ENCODE data around the gene ATXN7L3. TPM values are rescaled to one million over a fixed set of nuclear protein-coding genes. Genes with fewer than 3 reads are reported as not detected.
A peak's percentile ranks its signal among the peaks of the same experiment; 100 is the strongest.

ATXN7L3 gene
- total and polyA plus RNA-seq, 12 donors = 23.7 to 40.6 (median 30.7) TPM

DNA sequence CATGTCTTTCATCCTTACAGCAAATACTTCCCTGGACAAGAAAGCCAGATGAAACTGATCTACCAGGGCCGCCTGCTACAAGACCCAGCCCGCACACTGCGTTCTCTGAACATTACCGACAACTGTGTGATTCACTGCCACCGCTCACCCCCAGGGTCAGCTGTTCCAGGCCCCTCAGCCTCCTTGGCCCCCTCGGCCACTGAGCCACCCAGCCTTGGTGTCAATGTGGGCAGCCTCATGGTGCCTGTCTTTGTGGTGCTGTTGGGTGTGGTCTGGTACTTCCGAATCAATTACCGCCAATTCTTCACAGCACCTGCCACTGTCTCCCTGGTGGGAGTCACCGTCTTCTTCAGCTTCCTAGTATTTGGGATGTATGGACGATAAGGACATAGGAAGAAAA is 9.2 kb downstream of the ATXN7L3 start:
- DNase-seq (no peak), ATAC-seq (no peak)
- H3K27me3 ChIP-seq = no peaks in the 10 kb centered on the region
- H3K27ac ChIP-seq = no peak overlapping the region
- H3K36me3 ChIP-seq = peaks cover 0 to 69% (median 38%) of the 10 kb centered on the region in 9 donors
- H3K4me1 ChIP-seq = peaks cover 10 to 37% (median 22%) of the 10 kb centered on the region in 9 donors
- no peaks in the 10 kb centered on the region for H3K9me3 ChIP-seq
- intact Hi-C loops (cut with DNase I) = no loop called here
- H3K4me3 ChIP-seq = no peak overlapping the region
- WGBS, 2 donors = 87 to 89% methylated on average over 10 of the region's 10 CpGs
- TF ChIP-seq CTCF (IDR thresholded peaks at IDR 0.05) = no peak

- H3K36me3 ChIP-seq = peaks cover 0 to 58% (median 22%) of the 10 kb centered on the region in 9 donors
- peak overlapping the region in 2 of 10 donors; percentile 97 to 98 for H3K27ac ChIP-seq
- DNase-seq (no peak), ATAC-seq (no peak)
- peak overlapping the region in 1 of 10 donors; percentile 87 for H3K4me3 ChIP-seq
- no peak for TF ChIP-seq CTCF (IDR thresholded peaks at IDR 0.05)
- WGBS, 2 donors = 88 to 94% methylated on average over 12 of the region's 12 CpGs
- no peaks in the 10 kb centered on the region for H3K27me3 ChIP-seq
- peaks cover 11 to 53% (median 27%) of the 10 kb centered on the region in 9 donors for H3K4me1 ChIP-seq
- intact Hi-C loops (cut with DNase I) = no loop called here
- no peaks in the 10 kb centered on the region for H3K9me3 ChIP-seq
Measured at GRCh38 chr17:44188576-44189403, 10.9 kb downstream of the ATXN7L3 start.

DNA sequence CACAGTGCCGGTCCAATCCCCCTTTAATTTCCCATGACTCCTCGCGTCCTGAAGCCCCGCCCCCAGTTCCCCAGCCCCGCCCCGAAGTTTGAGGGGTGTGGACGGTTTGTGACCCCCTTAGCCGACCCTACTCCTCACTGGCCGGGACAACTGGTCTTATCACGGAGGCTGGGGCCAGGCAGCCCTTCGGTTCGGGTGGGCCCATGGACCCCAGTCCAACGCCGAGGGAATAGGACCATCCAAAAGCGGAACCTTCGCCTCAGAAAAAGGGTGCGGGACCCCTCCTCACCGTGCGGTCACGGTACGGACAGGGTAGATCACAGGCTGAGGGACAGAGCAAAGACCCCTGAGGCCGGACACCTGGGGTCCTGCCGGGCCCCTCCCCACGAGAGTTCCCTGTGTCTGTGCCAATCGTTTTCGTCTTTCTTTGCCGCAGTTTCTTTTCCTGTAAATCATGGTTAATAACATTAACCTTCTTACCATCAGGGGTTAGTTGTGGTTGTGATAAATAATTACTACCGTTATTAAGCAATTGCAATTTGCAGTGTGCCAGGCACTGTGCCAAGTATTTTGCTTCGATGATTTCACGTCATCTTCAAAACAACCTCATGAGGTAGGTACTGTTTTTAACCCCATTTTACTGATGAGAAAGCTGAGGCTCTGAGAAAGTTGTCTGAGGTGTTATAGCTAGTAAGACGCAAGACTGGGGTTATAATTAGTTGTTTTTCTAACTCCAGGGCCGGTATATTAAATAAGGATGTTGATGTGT is 12.4 kb downstream of the ATXN7L3 start:
- DNase-seq = no peak
- TF ChIP-seq CTCF (IDR thresholded peaks at IDR 0.05) = no peak
- H3K9me3 ChIP-seq = no peaks in the 10 kb centered on the region
- H3K4me3 ChIP-seq = peak overlapping the region; percentile 78 to 95 (median 88)
- intact Hi-C loops (cut with DNase I) = loop anchor here in 2 of 10 donors (1.0 to 2.0 kb wide), 2 partner anchors 12 to 31 kb away; partner anchors contain the start of genes ATXN7L3 (in 1 of the 2) and UBTF (in 1 of the 2)
- ATAC-seq = peak; percentile 62 to 84 (median 79)
- 2% methylated on average over 32 of the region's 32 CpGs for WGBS, 2 donors
- H3K27ac ChIP-seq = peak overlapping the region; percentile 87 to 99 (median 96)
- H3K27me3 ChIP-seq = no peaks in the 10 kb centered on the region
- H3K4me1 ChIP-seq = peaks cover 11 to 46% (median 27%) of the 10 kb centered on the region in 9 donors
- peaks cover 0 to 51% (median 19%) of the 10 kb centered on the region in 9 donors for H3K36me3 ChIP-seq

Measured in heart right ventricle (tissue), 16 donors.